IMR-90 (cell line): Measurements from ENCODE around the gene FAM219A. TPM values are rescaled to one million over a fixed set of nuclear protein-coding genes. Genes with fewer than 3 reads are reported as not detected.

Source experiments
- ATAC-seq: fragments of 200-7000 bp; cut with Tn5 transposase; 2 replicates; pipeline ENCODE4 v1.9.1; 2020; ENCODE audit warnings: low read depth, mild to moderate bottlenecking, moderate library complexity
- BruUV-seq: library from RNA; stranded (reverse); fragments of 400-500 nt; replicated peaks from 2 replicates; lab custom pipeline; 2021; lab: Mats Ljungman, UMichigan
- CTCF ChIA-PET: fragments of 300-600 bp; formaldehyde crosslinking; extraction: SDS; loops from one replicate; lab custom pipeline; 2021; ENCODE audit warnings: antibody characterized with exemption; lab: Yijun Ruan, JAX
- POLR2A ChIA-PET: fragments of 300-600 bp; sonication (Branson Sonifier 250); formaldehyde crosslinking; loops from one replicate; lab custom pipeline; 2022; ENCODE audit warnings: antibody characterized with exemption; ENCODE audit not compliant: unreplicated experiment; lab: Charles Lee
- DNase-seq: peaks from one replicate; pipeline ENCODE4 v3.0.0; 2013
- H2AFZ ChIP-seq: replicated peaks from 2 replicates; pipeline ENCODE3; 2013; ENCODE audit warnings: low read length, mild to moderate bottlenecking; ENCODE audit not compliant: poor library complexity
- H2AK5ac ChIP-seq: 2 replicates; pipeline ENCODE4 v1.6.1; 2013; ENCODE audit warnings: low read depth, low read length, inconsistent platforms
- H2AK9ac ChIP-seq: replicated peaks from 2 replicates; pipeline ENCODE3; 2013; ENCODE audit warnings: mild to moderate bottlenecking, low read depth, low read length, moderate library complexity; ENCODE audit not compliant: poor library complexity
- H2BK120ac ChIP-seq: 2 replicates; pipeline ENCODE4 v1.6.1; 2013; ENCODE audit warnings: low read depth, low read length, inconsistent platforms
- H2BK15ac ChIP-seq: 3 replicates; pipeline ENCODE4 v1.6.1; 2013; ENCODE audit warnings: low read depth, low read length, inconsistent platforms
- H2BK20ac ChIP-seq: 2 replicates; pipeline ENCODE4 v1.6.1; 2013; ENCODE audit warnings: low read depth, mild to moderate bottlenecking, inconsistent platforms, low read length, moderate library complexity
- H2BK5ac ChIP-seq: 2 replicates; pipeline ENCODE4 v1.6.1; 2013; ENCODE audit warnings: mild to moderate bottlenecking, low read depth, low read length, inconsistent platforms; ENCODE audit not compliant: poor library complexity, severe bottlenecking
- H3K14ac ChIP-seq: replicated peaks from 2 replicates; pipeline ENCODE4 v1.6.1; 2013; ENCODE audit warnings: low read depth, low read length, inconsistent platforms
- H3K18ac ChIP-seq: 2 replicates; pipeline ENCODE4 v1.6.1; 2013; ENCODE audit warnings: low read depth, low read length, control low read depth
- H3K23ac ChIP-seq: 2 replicates; pipeline ENCODE4 v1.6.1; 2013; ENCODE audit warnings: low read depth, low read length, inconsistent platforms
- H3K27ac ChIP-seq: 2 replicates; pipeline ENCODE4 v1.5.1; 2013; ENCODE audit warnings: mild to moderate bottlenecking, control low read depth, low read length; ENCODE audit not compliant: insufficient read depth
- H3K27me3 ChIP-seq: 2 replicates; pipeline ENCODE4 v1.6.1; 2013; ENCODE audit warnings: low read length; ENCODE audit not compliant: control insufficient read depth, insufficient read depth
- H3K36me3 ChIP-seq: 2 replicates; pipeline ENCODE4 v1.6.1; 2013; ENCODE audit warnings: low read length, mixed read lengths; ENCODE audit not compliant: control insufficient read depth, insufficient read depth
- H3K4ac ChIP-seq: 2 replicates; pipeline ENCODE4 v1.6.1; 2013; ENCODE audit warnings: low read depth, low read length, inconsistent platforms
- H3K4me1 ChIP-seq: 2 replicates; pipeline ENCODE4 v1.6.1; 2013; ENCODE audit warnings: low read length, mixed read lengths; ENCODE audit not compliant: control insufficient read depth, insufficient read depth
- H3K4me2 ChIP-seq: 2 replicates; pipeline ENCODE4 v1.6.1; 2013; ENCODE audit warnings: low read depth, mild to moderate bottlenecking, control low read depth, low read length, moderate library complexity
- H3K4me3 ChIP-seq: 2 replicates; pipeline ENCODE4 v1.5.1; 2013; ENCODE audit warnings: low read depth, mild to moderate bottlenecking, control low read depth, low read length, moderate library complexity; ENCODE audit not compliant: insufficient read depth
- H3K56ac ChIP-seq: 2 replicates; pipeline ENCODE4 v1.6.1; 2013; ENCODE audit warnings: low read length, inconsistent platforms; ENCODE audit not compliant: insufficient read depth; ENCODE audit errors: extremely low read depth
- H3K79me1 ChIP-seq, 2 experiments: 2 replicates each; pipeline ENCODE4 v1.6.1; 2013; ENCODE audit warnings: low read length in 2 of 2, inconsistent platforms in 1 of 2, low read depth in 1 of 2
- H3K9ac ChIP-seq: 2 replicates; pipeline ENCODE4 v1.6.1; 2013; ENCODE audit warnings: low read depth, low read length, control low read depth
- H3K9me1 ChIP-seq: 2 replicates; pipeline ENCODE4 v1.6.1; 2013; ENCODE audit warnings: low read length, inconsistent platforms; ENCODE audit not compliant: insufficient read depth
- H3K9me3 ChIP-seq: 2 replicates; pipeline ENCODE4 v1.6.1; 2013; ENCODE audit warnings: low read length; ENCODE audit not compliant: control insufficient read depth, insufficient read depth
- H4K20me1 ChIP-seq: 2 replicates; pipeline ENCODE4 v1.6.1; 2013; ENCODE audit warnings: low read length, inconsistent platforms; ENCODE audit not compliant: insufficient read depth
- H4K5ac ChIP-seq: 2 replicates; pipeline ENCODE4 v1.6.1; 2013; ENCODE audit warnings: mild to moderate bottlenecking, low read depth, low read length, control low read depth
- H4K8ac ChIP-seq, 2 experiments: 2 replicates each; pipeline ENCODE4 v1.6.1; 2013; ENCODE audit warnings: low read depth in 2 of 2, low read length in 2 of 2, control low read depth in 1 of 2, inconsistent platforms in 1 of 2
- H4K91ac ChIP-seq: 2 replicates; pipeline ENCODE4 v1.6.1; 2013; ENCODE audit warnings: low read depth, low read length, inconsistent platforms; ENCODE audit not compliant: insufficient read depth
- CHD1 ChIP-seq: IDR thresholded peaks from 2 replicates; pipeline ENCODE4 v1.6.1; 2012; ENCODE audit warnings: low read depth, low read length, improper control_type of control experiment
- CTCF ChIP-seq: conservative IDR thresholded peaks from 2 replicates; pipeline ENCODE4 v1.5.1; 2012; ENCODE audit warnings: mild to moderate bottlenecking, low read depth, low read length, improper control_type of control experiment
- ELK1 ChIP-seq: fragments of 150-350 bp; IDR thresholded peaks from 2 replicates; pipeline ENCODE4 v1.6.1; 2016; ENCODE audit warnings: low read depth, mild to moderate bottlenecking, low read length, moderate library complexity, borderline replicate concordance
- MAFK ChIP-seq: IDR thresholded peaks from 2 replicates; pipeline ENCODE4 v1.6.1; 2012; ENCODE audit warnings: low read depth, low read length, improper control_type of control experiment
- MAZ ChIP-seq: IDR thresholded peaks from 2 replicates; pipeline ENCODE4 v1.6.1; 2012; ENCODE audit warnings: low read depth, mild to moderate bottlenecking, low read length, improper control_type of control experiment, moderate library complexity, borderline replicate concordance
- MXI1 ChIP-seq: IDR thresholded peaks from 2 replicates; pipeline ENCODE4 v1.6.1; 2012; ENCODE audit warnings: low read depth, mild to moderate bottlenecking, low read length, moderate library complexity, borderline replicate concordance
- NFE2L2 ChIP-seq: fragments of 150-350 bp; IDR thresholded peaks from 2 replicates; pipeline ENCODE4 v1.6.1; 2016; ENCODE audit warnings: low read depth, mild to moderate bottlenecking, low read length
- POLR2A ChIP-seq: IDR thresholded peaks from 2 replicates; pipeline ENCODE4 v1.6.1; 2012; ENCODE audit warnings: mild to moderate bottlenecking, low read depth, low read length
- RFX5 ChIP-seq: IDR thresholded peaks from 2 replicates; pipeline ENCODE4 v1.8.0; 2012; ENCODE audit warnings: low read depth, mild to moderate bottlenecking, low read length, moderate library complexity
- SMC3 ChIP-seq: fragments of 150-350 bp; IDR thresholded peaks from 2 replicates; pipeline ENCODE4 v1.6.1; 2016; ENCODE audit warnings: low read depth, mild to moderate bottlenecking, antibody characterized with exemption, low read length, moderate library complexity
- USF2 ChIP-seq: fragments of 150-350 bp; IDR thresholded peaks from 2 replicates; pipeline ENCODE4 v1.6.1; 2017; ENCODE audit warnings: mild to moderate bottlenecking, antibody characterized with exemption, low read length, low read depth
- WGBS, 2 experiments: methylation state at CpG; one replicate each; pipeline versions ENCODE4 v1.1.5 to v1.1.7; 2013; ENCODE audit warnings: missing lambda C conversion rate in 2 of 2; ENCODE audit not compliant: insufficient read length in 1 of 2; ENCODE audit errors: extremely low coverage in 2 of 2; 5-methylcytosine and 5-hydroxymethylcytosine counted together
- dilution Hi-C: fragments of 300-500 bp; cut with HindIII; formaldehyde crosslinking; loops from one replicate; pipeline ENCODE4 v1.14.3; 2018; ENCODE audit warnings: low sequenced_read_pairs; ENCODE audit not compliant: unreplicated experiment
- in situ Hi-C: fragments of 300-500 bp; cut with MboI; formaldehyde crosslinking; loops from 3 replicates; pipeline ENCODE4 v1.14.3; 2019; ENCODE audit warnings: low sequenced_read_pairs, inconsistent platforms, mixed read lengths
- intact Hi-C: fragments of 100-400 bp; cut with micrococcal nuclease; formaldehyde crosslinking; loops from 2 replicates; pipeline ENCODE4 v1.10.0; 2022
- polyA plus RNA-seq, 3 experiments: library from polyadenylated mRNA; depleted of rRNA; stranded (reverse); fragments of >200 nt; gene quantifications; 2 replicates each; pipeline ENCODE4 v1.2.3, GENCODE V29; 2012; ENCODE audit warnings: low replicate concordance in 1 of 3
- total RNA-seq: library from RNA; depleted of rRNA; stranded (reverse); fragments of >200 nt; gene quantifications from 2 replicates; pipeline ENCODE4 v1.2.3, GENCODE V29; 2012

FAM219A gene
- total and polyA plus RNA-seq, 2 of the 4 experiments (the other 2 are of a cell fraction): 4.8 to 20.8 TPM

- H3K4ac ChIP-seq: no peak overlapping the region
- H4K8ac ChIP-seq: no peak overlapping the region
- WGBS, 2 experiments: no CpG with 5 or more reads among the region's 3 CpGs
- no TSS peak for BruUV-seq
- H3K18ac ChIP-seq: no peak overlapping the region
- intact Hi-C loops: no loop called here
- no peak overlapping the region for H4K91ac ChIP-seq
- H3K9ac ChIP-seq: no peak overlapping the region
- no peak overlapping the region for H3K4me3 ChIP-seq
- no peak overlapping the region for H3K23ac ChIP-seq
- no peak overlapping the region for H2AK9ac ChIP-seq
- H3K9me1 ChIP-seq: no peaks in the 10 kb centered on the region
- POLR2A ChIA-PET: no interaction called here
- H2BK20ac ChIP-seq: no peak overlapping the region
- no peak overlapping the region for H2BK15ac ChIP-seq
- no peaks in the 10 kb centered on the region for H3K9me3 ChIP-seq
- H3K79me1 ChIP-seq: no peaks in the 10 kb centered on the region
- dilution Hi-C loops: no loop called here
- H3K4me1 ChIP-seq: no peaks in the 10 kb centered on the region
- H4K5ac ChIP-seq: no peak overlapping the region
- in situ Hi-C loops: loop anchor here (5.0 to 10.0 kb wide), 2 partner anchors 56 to 83 kb away; no protein-coding TSS in a partner anchor
- no peak overlapping the region for H3K14ac ChIP-seq
- DNase-seq (no peak), ATAC-seq (no peak)
- no peak overlapping the region for H2BK5ac ChIP-seq
- no peak overlapping the region for H2BK120ac ChIP-seq
- H3K27me3 ChIP-seq: peaks cover 26% of the 10 kb centered on the region
- CTCF ChIA-PET: interaction anchor here (1.4 kb wide), 1 partner anchor 8 kb away, joined by 4 read pairs; no protein-coding TSS in a partner anchor
- H3K27ac ChIP-seq: no peak overlapping the region
- no peak overlapping the region for H2AFZ ChIP-seq
- no peaks in the 10 kb centered on the region for H3K36me3 ChIP-seq
- no peak overlapping the region for H2AK5ac ChIP-seq
- H3K56ac ChIP-seq: no peak overlapping the region
- no peaks in the 10 kb centered on the region; the same call in 1 of the 2 replicates for H4K20me1 ChIP-seq
- no peak overlapping the region for H3K4me2 ChIP-seq
- no peak for TF ChIP-seq USF2
- TF ChIP-seq MAZ: no peak
- TF ChIP-seq ELK1: no peak
- TF ChIP-seq MAFK: no peak
- TF ChIP-seq CTCF: no peak
- TF ChIP-seq POLR2A: no peak
- TF ChIP-seq NFE2L2: no peak
- no peak for TF ChIP-seq MXI1
- no peak for TF ChIP-seq RFX5
- TF ChIP-seq SMC3: no peak
- no peak for TF ChIP-seq CHD1
These were observed 32.4 kb upstream of the FAM219A start for GRCh38 chr9:34490760-34491159.
